Measurements from ENCODE around the gene PRIM2. TPM values are rescaled to one million over a fixed set of nuclear protein-coding genes. Genes with fewer than 3 reads are reported as not detected.
"Not testable (repeated sequence)": the region's sequence is repeated elsewhere in the genome, so short reads cannot be mapped to it uniquely, and the experiment has no call there.

Gene PRIM2
- total and polyA plus RNA-seq, 9 of the 15 experiments (the other 6 are each of a cell fraction or from before 2014, with no cell fraction given) = 19.8 to 57.5 (median 33.4) TPM

DNA sequence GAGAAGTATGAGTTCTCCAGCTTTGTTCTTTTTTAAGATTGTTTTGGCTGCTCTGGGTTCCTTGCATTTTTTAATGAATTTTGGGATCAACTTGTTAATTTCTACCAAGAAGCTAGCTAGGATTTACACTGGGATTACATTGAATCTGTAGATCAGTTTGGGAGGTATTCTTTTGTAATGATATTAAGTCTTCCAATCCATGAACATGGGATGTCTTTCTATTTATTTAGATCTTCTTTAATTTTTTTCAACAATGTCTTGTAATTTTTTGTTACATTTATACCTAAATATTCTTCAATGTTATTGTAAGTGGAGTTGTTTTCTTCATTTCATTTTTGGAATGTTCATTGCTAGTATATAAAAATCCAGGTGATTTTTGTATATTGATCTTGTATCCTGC, 12.5 kb downstream of the PRIM2 start (continued):
- TF ChIP-seq ZNF408 (CRISPR knock-in tag; IDR thresholded peaks at IDR 0.05; ENCODE audit: low read depth) (no peak), ZNF121 (CRISPR knock-in tag; conservative IDR thresholded peaks at IDR 0.05) (no peak), ETV5 (CRISPR knock-in tag; IDR thresholded peaks at IDR 0.05; ENCODE audit: low read depth) (no peak), NR1H2 (CRISPR knock-in tag; IDR thresholded peaks at IDR 0.05) (no peak), ARNT (IDR thresholded peaks at IDR 0.05) (no peak), BHLHE40 (IDR thresholded peaks at IDR 0.05; ENCODE audit: low read length) (no peak), CBFA2T3 (IDR thresholded peaks at IDR 0.05) (no peak)

DNA sequence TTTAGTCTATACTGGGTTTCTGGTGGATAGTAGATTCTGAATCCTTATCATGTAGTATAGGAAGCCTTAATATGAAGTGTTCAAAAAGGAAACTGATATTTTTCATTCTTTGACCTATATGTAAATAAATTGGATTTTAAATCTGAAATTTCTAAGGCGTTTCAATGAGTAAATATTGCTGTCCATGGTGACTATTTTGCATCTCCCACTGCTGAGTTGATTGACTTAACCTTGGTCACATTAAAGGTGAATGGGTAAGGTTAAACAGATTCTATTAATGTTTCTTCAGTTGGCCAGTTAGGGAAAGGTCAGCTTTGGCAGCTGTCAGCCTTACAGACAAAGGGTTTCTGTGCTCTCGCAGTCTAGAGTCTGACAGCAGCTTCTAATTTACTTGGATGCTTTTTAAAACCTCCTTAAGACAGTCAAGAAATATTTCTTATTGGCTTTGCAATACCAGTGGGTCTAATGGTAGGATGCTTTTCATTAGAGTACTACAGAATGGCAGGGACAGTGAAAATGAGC, 24.8 kb downstream of the PRIM2 start:
- Histone ChIP-seq H3K27me3 (ENCODE audit: control insufficient read depth in 2 of 2, insufficient read depth in 2 of 2, low read length in 2 of 2) (no peaks in the 10 kb centered on the region), H3K79me2 (ENCODE audit: control insufficient read depth, insufficient read depth, low read length) (no peaks in the 10 kb centered on the region), H3K36me3 (ENCODE audit: control insufficient read depth, insufficient read depth, low read length) (no peaks in the 10 kb centered on the region), H3K4me2 (ENCODE audit: insufficient read depth, low read length) (no peak overlapping the region), H3K9ac (ENCODE audit: insufficient read depth in 1 of 2, low read depth in 2 of 2, low read length in 2 of 2) (no peak overlapping the region), H3K27ac (ENCODE audit: extremely low read depth, low read depth, low read length) (no peak overlapping the region), H3K4me3 (no peak overlapping the region), H3K9me3 (replicated peaks; ENCODE audit: control insufficient read depth, insufficient read depth, low read depth, low read length) (no peaks in the 10 kb centered on the region), H3K4me1 (replicated peaks in 1 of 2; ENCODE audit: control insufficient read depth in 2 of 2, insufficient read depth in 2 of 2, low read length in 2 of 2) (no peaks in the 10 kb centered on the region), H3K9me1 (ENCODE audit: control insufficient read depth, insufficient read depth, low read length) (no peaks in the 10 kb centered on the region), H4K20me1 (replicated peaks; ENCODE audit: control insufficient read depth, insufficient read depth, low read length) (no peaks in the 10 kb centered on the region), H2AFZ (ENCODE audit: low read depth, low read length) (no peak overlapping the region)
- ChIA-PET CTCF (ENCODE audit: low intra/inter-chr PET ratio) (no interaction called here), POLR2A (no interaction called here)
- intact Hi-C loops (cut with micrococcal nuclease) = no loop called here
- ATAC-seq (no peak), DNase-seq (ENCODE audit: extremely low read depth in 1 of 4, low spot score in 3 of 4) (no peak), FAIRE-seq (no peak)
- BruUV-seq (replicated peaks) = no TSS peak
- TF ChIP-seq STAT5A (IDR thresholded peaks at IDR 0.05; ENCODE audit: borderline replicate concordance, low read length) (no peak), ZNF277 (CRISPR knock-in tag; IDR thresholded peaks at IDR 0.05; ENCODE audit: borderline replicate concordance) (no peak)
- in situ Hi-C loops (cut with MboI) = no loop called here
- 80% methylated on average over 2 of the region's 2 CpGs for WGBS (ENCODE audit: insufficient coverage, low coverage, missing lambda C conversion rate)

GRCh38 chr6:57343342-57343741, 25.9 kb downstream of the PRIM2 start:
- BruUV-seq (replicated peaks); H3K36me3 ChIP-seq (ENCODE audit: control insufficient read depth, insufficient read depth, low read length); H3K4me3 ChIP-seq; FAIRE-seq; ATAC-seq; H3K9me3 ChIP-seq (replicated peaks; ENCODE audit: control insufficient read depth, insufficient read depth, low read depth, low read length); H3K79me2 ChIP-seq (ENCODE audit: control insufficient read depth, insufficient read depth, low read length); H2AFZ ChIP-seq (ENCODE audit: low read depth, low read length); H4K20me1 ChIP-seq (replicated peaks; ENCODE audit: control insufficient read depth, insufficient read depth, low read length); POLR2A ChIA-PET; intact Hi-C loops (cut with micrococcal nuclease); H3K4me1 ChIP-seq (replicated peaks in 1 of 2; ENCODE audit: control insufficient read depth in 2 of 2, insufficient read depth in 2 of 2, low read length in 2 of 2); DNase-seq (ENCODE audit: extremely low read depth in 1 of 4, low spot score in 3 of 4); H3K4me2 ChIP-seq (ENCODE audit: insufficient read depth, low read length); H3K9me1 ChIP-seq (ENCODE audit: control insufficient read depth, insufficient read depth, low read length); H3K9ac ChIP-seq (ENCODE audit: insufficient read depth in 1 of 2, low read depth in 2 of 2, low read length in 2 of 2); H3K27me3 ChIP-seq (ENCODE audit: control insufficient read depth in 2 of 2, insufficient read depth in 2 of 2, low read length in 2 of 2); CTCF ChIA-PET (ENCODE audit: low intra/inter-chr PET ratio); in situ Hi-C loops (cut with MboI); H3K27ac ChIP-seq (ENCODE audit: extremely low read depth, low read depth, low read length): not testable (repeated sequence)
- 86% methylated on average over 3 of the region's 3 CpGs for WGBS (ENCODE audit: insufficient coverage, low coverage, missing lambda C conversion rate)
